H9 (cell line): Measurements from ENCODE around the gene TECPR2. TPM values are rescaled to one million over a fixed set of nuclear protein-coding genes. Genes with fewer than 3 reads are reported as not detected.

Experiments used
- DNase-seq: peaks from one replicate; pipeline ENCODE4 v3.0.0-alpha.2; 2017
- H2AFZ ChIP-seq: one replicate; pipeline ENCODE4 v1.6.1; 2013; ENCODE audit warnings: mild to moderate bottlenecking, low read length, control low read depth, moderate library complexity
- H2AK5ac ChIP-seq: 2 replicates; pipeline ENCODE4 v1.6.1; 2013; ENCODE audit warnings: low read length, control low read depth, mixed read lengths; ENCODE audit not compliant: insufficient read length
- H2BK120ac ChIP-seq: one replicate; pipeline ENCODE4 v1.6.1; 2013; ENCODE audit warnings: low read depth, mild to moderate bottlenecking, low read length, control low read depth, inconsistent platforms; ENCODE audit not compliant: poor library complexity, severe bottlenecking
- H2BK12ac ChIP-seq: 2 replicates; pipeline ENCODE4 v1.6.1; 2013; ENCODE audit warnings: low read length, control low read depth, mixed read lengths, low read depth; ENCODE audit not compliant: insufficient read length
- H2BK15ac ChIP-seq: 2 replicates; pipeline ENCODE4 v1.6.1; 2013; ENCODE audit warnings: low read depth, low read length, control low read depth
- H2BK20ac ChIP-seq: one replicate; pipeline ENCODE4 v1.6.1; 2013; ENCODE audit warnings: low read depth, mild to moderate bottlenecking, low read length, control low read depth, inconsistent platforms; ENCODE audit not compliant: poor library complexity, severe bottlenecking
- H2BK5ac ChIP-seq: 2 replicates; pipeline ENCODE4 v1.6.1; 2013; ENCODE audit warnings: low read length, control low read depth, mixed read lengths; ENCODE audit not compliant: insufficient read length
- H3K14ac ChIP-seq: 2 replicates; pipeline ENCODE4 v1.6.1; 2013; ENCODE audit warnings: low read length, control low read depth; ENCODE audit not compliant: insufficient read depth
- H3K18ac ChIP-seq: 2 replicates; pipeline ENCODE4 v1.6.1; 2013; ENCODE audit warnings: low read depth, mild to moderate bottlenecking, mixed read lengths, low read length, control low read depth; ENCODE audit not compliant: insufficient read length
- H3K23ac ChIP-seq: 2 replicates; pipeline ENCODE4 v1.6.1; 2013; ENCODE audit warnings: low read length, control low read depth, mixed read lengths, low read depth; ENCODE audit not compliant: insufficient read length
- H3K23me2 ChIP-seq: 2 replicates; pipeline ENCODE4 v1.6.1; 2013; ENCODE audit warnings: low read depth, mild to moderate bottlenecking, mixed read lengths, low read length, control low read depth; ENCODE audit not compliant: insufficient read length, poor library complexity, severe bottlenecking
- H3K27ac ChIP-seq: 2 replicates; pipeline ENCODE4 v1.5.1; 2013; ENCODE audit warnings: low read length, control low read depth, mixed read lengths, low read depth; ENCODE audit not compliant: insufficient read length
- H3K27me3 ChIP-seq: 2 replicates; pipeline ENCODE4 v1.6.1; 2013; ENCODE audit warnings: low read length, control low read depth, inconsistent platforms; ENCODE audit not compliant: insufficient read depth
- H3K4ac ChIP-seq: 2 replicates; pipeline ENCODE4 v1.6.1; 2013; ENCODE audit warnings: low read depth, mild to moderate bottlenecking, control low read depth, inconsistent platforms, low read length, moderate library complexity
- H3K4me1 ChIP-seq: 2 replicates; pipeline ENCODE4 v1.6.1; 2013; ENCODE audit warnings: low read length, control low read depth, inconsistent platforms; ENCODE audit not compliant: insufficient read depth
- H3K4me2 ChIP-seq: 2 replicates; pipeline ENCODE4 v1.6.1; 2013; ENCODE audit warnings: low read length, control low read depth, mixed read lengths; ENCODE audit not compliant: insufficient read length, insufficient read depth
- H3K56ac ChIP-seq: 2 replicates; pipeline ENCODE4 v1.6.1; 2013; ENCODE audit warnings: low read depth, mild to moderate bottlenecking, mixed read lengths, low read length, control low read depth; ENCODE audit not compliant: insufficient read length
- H3K79me1 ChIP-seq: 2 replicates; pipeline ENCODE4 v1.6.1; 2013; ENCODE audit warnings: low read depth, mild to moderate bottlenecking, moderate library complexity, low read length, control low read depth, inconsistent platforms; ENCODE audit not compliant: insufficient read depth, poor library complexity, severe bottlenecking
- H3K79me2 ChIP-seq: 2 replicates; pipeline ENCODE4 v1.6.1; 2013; ENCODE audit warnings: low read length, control low read depth, inconsistent platforms; ENCODE audit not compliant: insufficient read depth
- H3K9ac ChIP-seq: 2 replicates; pipeline ENCODE4 v1.6.1; 2013; ENCODE audit warnings: low read length, control low read depth, mixed read lengths; ENCODE audit not compliant: insufficient read length; ENCODE audit errors: extremely low read depth
- H3K9me3 ChIP-seq: one replicate; pipeline ENCODE4 v1.6.1; 2013; ENCODE audit warnings: low read depth, low read length, inconsistent platforms; ENCODE audit not compliant: control insufficient read depth
- H3T11ph ChIP-seq: one replicate; pipeline ENCODE4 v1.6.1; 2013; ENCODE audit warnings: mild to moderate bottlenecking, low read length, control low read depth, inconsistent platforms
- H4K20me1 ChIP-seq: one replicate; pipeline ENCODE4 v1.6.1; 2013; ENCODE audit not compliant: control insufficient read depth, insufficient read length, insufficient read depth
- H4K5ac ChIP-seq: 2 replicates; pipeline ENCODE4 v1.6.1; 2013; ENCODE audit warnings: low read depth, mild to moderate bottlenecking, mixed read lengths, low read length, control low read depth; ENCODE audit not compliant: insufficient read length
- H4K8ac ChIP-seq: replicated peaks from 2 replicates; pipeline ENCODE4 v1.6.1; 2013; ENCODE audit warnings: low read length, control low read depth, mixed read lengths, low read depth; ENCODE audit not compliant: insufficient read length
- H4K91ac ChIP-seq: 2 replicates; pipeline ENCODE4 v1.6.1; 2013; ENCODE audit warnings: low read depth, mild to moderate bottlenecking, moderate library complexity, mixed read lengths, low read length, control low read depth; ENCODE audit not compliant: insufficient read length
- H3K27ac Mint-ChIP-seq, 3 experiments: 2 replicates in 2 of 3; 3 replicates in 1 of 3; pipeline ENCODE4 v1.8.0; 2020 to 2021; ENCODE audit warnings: mixed read lengths in 3 of 3, mild to moderate bottlenecking in 1 of 3, moderate library complexity in 1 of 3
- H3K27me3 Mint-ChIP-seq: 2 replicates; pipeline ENCODE4 v1.8.0; 2021; ENCODE audit warnings: low read depth, mild to moderate bottlenecking, moderate library complexity, mixed read lengths
- H3K36me3 Mint-ChIP-seq, 3 experiments: 2 replicates in 2 of 3; 3 replicates in 1 of 3; pipeline ENCODE4 v1.8.0; 2020 to 2021; ENCODE audit warnings: low read depth in 3 of 3, mixed read lengths in 3 of 3; ENCODE audit not compliant: insufficient read depth in 1 of 3
- H3K4me1 Mint-ChIP-seq, 2 experiments: 2 replicates each; pipeline ENCODE4 v1.8.0; 2020; ENCODE audit warnings: mixed read lengths in 2 of 2
- H3K4me3 Mint-ChIP-seq, 2 experiments: 2 replicates in 1 of 2; 3 replicates in 1 of 2; pipeline ENCODE4 v1.8.0; 2020 to 2021; ENCODE audit warnings: mild to moderate bottlenecking in 2 of 2, mixed read lengths in 2 of 2, moderate library complexity in 1 of 2
- H3K9me3 Mint-ChIP-seq, 2 experiments: 2 replicates in 1 of 2; 3 replicates in 1 of 2; pipeline ENCODE4 v1.8.0; 2020; ENCODE audit warnings: mild to moderate bottlenecking in 2 of 2, mixed read lengths in 2 of 2, moderate library complexity in 1 of 2
- CTCF ChIP-seq: fragments of 200-600 bp; sonication (generic); conservative IDR thresholded peaks from 3 replicates; pipeline ENCODE4 v1.8.0; 2021; ENCODE audit warnings: antibody characterized with exemption, mild to moderate bottlenecking
- WGBS: extraction: QIAGEN DNeasy Blood & Tissue Kit; methylation state at CpG from one replicate; pipeline ENCODE4 v1.1.7; 2013; ENCODE audit warnings: missing lambda C conversion rate, low lambda C conversion rate, mixed read lengths; ENCODE audit not compliant: insufficient read length; ENCODE audit errors: extremely low coverage; 5-methylcytosine and 5-hydroxymethylcytosine counted together
- total RNA-seq: library from RNA; stranded (reverse); gene quantifications from 2 replicates; pipeline ENCODE4 v1.2.1, GENCODE V29; 2021

The TECPR2 gene
- total RNA-seq, 1 experiment from 2014 or later, result 15.4 TPM

GRCh38 chr14:102431751-102432150 lies 69.0 kb downstream of the TECPR2 start:
- no peak overlapping the region for H2AK5ac ChIP-seq
- no peaks in the 10 kb centered on the region for H3K79me1 ChIP-seq
- H3K56ac ChIP-seq, result no peak overlapping the region
- no peaks in the 10 kb centered on the region for H3K9me3 Mint-ChIP-seq
- H4K20me1 ChIP-seq, result no peaks in the 10 kb centered on the region
- H2BK5ac ChIP-seq, result no peak overlapping the region
- no peaks in the 10 kb centered on the region for H3K27me3 Mint-ChIP-seq
- H4K5ac ChIP-seq, result no peak overlapping the region
- H3K9me3 ChIP-seq, result no peaks in the 10 kb centered on the region
- no peak for DNase-seq
- no peak overlapping the region for H2BK15ac ChIP-seq
- no peak overlapping the region for H3T11ph ChIP-seq
- no peak overlapping the region for H2BK12ac ChIP-seq
- H3K27ac ChIP-seq, result no peak overlapping the region
- H3K23me2 ChIP-seq, result no peaks in the 10 kb centered on the region
- H3K14ac ChIP-seq, result no peak overlapping the region
- no peak overlapping the region for H4K8ac ChIP-seq
- no peaks in the 10 kb centered on the region for H3K27me3 ChIP-seq
- no peak overlapping the region for H3K4ac ChIP-seq
- H2BK20ac ChIP-seq, result no peak overlapping the region
- no peak overlapping the region for H2AFZ ChIP-seq
- H3K23ac ChIP-seq, result no peak overlapping the region
- H3K4me3 Mint-ChIP-seq, result no peak overlapping the region
- H4K91ac ChIP-seq, result no peak overlapping the region
- whole genome bisulfite sequencing, result no CpG with 5 or more reads among the region's 12 CpGs
- H3K4me1 ChIP-seq, result no peaks in the 10 kb centered on the region; the same call in 1 of the 2 replicates
- no peak overlapping the region for H2BK120ac ChIP-seq
- no peaks in the 10 kb centered on the region for H3K79me2 ChIP-seq
- no peak overlapping the region for H3K9ac ChIP-seq
- H3K18ac ChIP-seq, result no peak overlapping the region
- H3K27ac Mint-ChIP-seq, result no peak overlapping the region
- H3K4me2 ChIP-seq, result no peak overlapping the region
- H3K36me3 Mint-ChIP-seq, result peaks cover 13 to 29% (median 13%) of the 10 kb centered on the region in 3 experiments
- no peak for TF ChIP-seq CTCF
- peaks cover 4 to 5% of the 10 kb centered on the region in 2 experiments; a peak in 3 of 4 replicates for H3K4me1 Mint-ChIP-seq
